ENCODE results near the gene TIMM22. TPM values are rescaled to one million over a fixed set of nuclear protein-coding genes. Genes with fewer than 3 reads are reported as not detected.
A peak's percentile ranks its signal among the peaks of the same experiment; 100 is the strongest.

The TIMM22 gene
- total and polyA plus RNA-seq, 2 of the 13 experiments (the other 11 are each of a cell fraction or from before 2014, with no cell fraction given) = 6.2 to 15.5 TPM

- TF ChIP-seq ZNF547 (CRISPR knock-in tag; IDR thresholded peaks at IDR 0.05) (no peak), ZNF343 (CRISPR knock-in tag; IDR thresholded peaks at IDR 0.05) (no peak), ZNF605 (CRISPR knock-in tag; IDR thresholded peaks at IDR 0.05) (no peak), ZNF556 (CRISPR knock-in tag; IDR thresholded peaks at IDR 0.05; ENCODE audit: borderline replicate concordance) (no peak), MTF1 (CRISPR knock-in tag; IDR thresholded peaks at IDR 0.05) (no peak), ZSCAN20 (CRISPR knock-in tag; IDR thresholded peaks at IDR 0.05; ENCODE audit: borderline replicate concordance) (no peak), ARNTL (CRISPR knock-in tag; IDR thresholded peaks at IDR 0.05) (no peak), GPBP1L1 (CRISPR knock-in tag; IDR thresholded peaks at IDR 0.05) (no peak), ZNF839 (CRISPR knock-in tag; IDR thresholded peaks at IDR 0.05; ENCODE audit: borderline replicate concordance) (peak; percentile 35; the same call in 1 of the 2 replicates), ATF2 (CRISPR knock-in tag; IDR thresholded peaks at IDR 0.05) (no peak), NR2C2 (CRISPR knock-in tag; IDR thresholded peaks at IDR 0.05; ENCODE audit: borderline replicate concordance) (no peak), RNF2 (conservative IDR thresholded peaks at IDR 0.05; ENCODE audit: low read depth) (no peak), ZBTB8A (CRISPR knock-in tag; IDR thresholded peaks at IDR 0.05; ENCODE audit: borderline replicate concordance, low read depth) (no peak), ZNF770 (CRISPR knock-in tag; IDR thresholded peaks at IDR 0.05) (no peak), PAXIP1 (CRISPR knock-in tag; conservative IDR thresholded peaks at IDR 0.05) (no peak), ZNF576 (CRISPR knock-in tag; IDR thresholded peaks at IDR 0.05) (no peak), PHF8 (CRISPR knock-in tag; IDR thresholded peaks at IDR 0.05) (peak; percentile 72), SUZ12 (IDR thresholded peaks at IDR 0.05; ENCODE audit: low read depth, low read length) (no peak), TAF15 (IDR thresholded peaks at IDR 0.05; ENCODE audit: low read depth, low read length, poor library complexity, severe bottlenecking) (peak; percentile 47), MAZ (IDR thresholded peaks at IDR 0.05; ENCODE audit: borderline replicate concordance, low read depth, low read length) (no peak), MAZ (CRISPR knock-in tag; IDR thresholded peaks at IDR 0.05; ENCODE audit: low read depth) (peak; percentile 57; the same call in 1 of the 2 replicates)
Observed at GRCh38 chr17:979539-980405, 17.2 kb upstream of the TIMM22 start, which contains the start of gene NXN (continued).
